Measurements from ENCODE around the gene RAB36. TPM values are rescaled to one million over a fixed set of nuclear protein-coding genes. Genes with fewer than 3 reads are reported as not detected.
A peak's percentile ranks its signal among the peaks of the same experiment; 100 is the strongest.

The RAB36 gene
- total RNA-seq, 2 donors from 2014 or later: 1.3 to 3.1 TPM

GRCh38 chr22:23142546-23143105 lies 2.7 kb upstream of the RAB36 start:
- no peak overlapping the region for H3K4me3 ChIP-seq
- H3K4me1 ChIP-seq: peaks cover 28% of the 10 kb centered on the region
- TF ChIP-seq POLR2A (IDR thresholded peaks at IDR 0.05): no peak
- TF ChIP-seq CTCF (IDR thresholded peaks at IDR 0.05): no peak
- no peak for ATAC-seq
- no peaks in the 10 kb centered on the region for H3K27me3 ChIP-seq
- 54 to 62% methylated on average over 9 of the region's 9 CpGs for whole genome bisulfite sequencing, 2 donors
- intact Hi-C loops (cut with DNase I): no loop called here
- DNase-seq: no peak
- peak overlapping the region; percentile 1 to 85 (median 73) for H3K27ac ChIP-seq
- no peaks in the 10 kb centered on the region for H3K9me3 ChIP-seq
- no peaks in the 10 kb centered on the region for H3K36me3 ChIP-seq (replicated peaks in 1 of 2; ENCODE audit: insufficient read depth in 1 of 2, low read depth in 2 of 2)

GRCh38 chr22:23143119-23143518 lies 2.2 kb upstream of the RAB36 start:
- no peak for ATAC-seq
- H3K27ac ChIP-seq: peak overlapping the region in 1 of 4 donors; percentile 82
- H3K9me3 ChIP-seq: no peaks in the 10 kb centered on the region
- intact Hi-C loops (cut with DNase I): no loop called here
- H3K36me3 ChIP-seq (replicated peaks in 1 of 2; ENCODE audit: insufficient read depth in 1 of 2, low read depth in 2 of 2): no peaks in the 10 kb centered on the region
- 100% methylated on average over 1 of the region's 1 CpG for WGBS, 2 donors
- no peak overlapping the region for H3K4me3 ChIP-seq
- H3K27me3 ChIP-seq: no peaks in the 10 kb centered on the region
- TF ChIP-seq POLR2A (IDR thresholded peaks at IDR 0.05) (no peak), CTCF (IDR thresholded peaks at IDR 0.05) (no peak)
- H3K4me1 ChIP-seq: peaks cover 33% of the 10 kb centered on the region
- DNase-seq: no peak

- Histone ChIP-seq H3K4me1 (peaks cover 39% of the 10 kb centered on the region), H3K4me3 (no peak overlapping the region), H3K27me3 (no peaks in the 10 kb centered on the region), H3K9me3 (no peaks in the 10 kb centered on the region), H3K27ac (peak overlapping the region; percentile 5 to 79 (median 36)), H3K36me3 (replicated peaks in 1 of 2; ENCODE audit: insufficient read depth in 1 of 2, low read depth in 2 of 2) (no peaks in the 10 kb centered on the region)
- 84 to 87% methylated on average over 4 of the region's 4 CpGs for WGBS, 2 donors
- no peak for TF ChIP-seq CTCF (IDR thresholded peaks at IDR 0.05)
- TF ChIP-seq POLR2A (IDR thresholded peaks at IDR 0.05): no peak
- DNase-seq (no peak), ATAC-seq (no peak)
- intact Hi-C loops (cut with DNase I): no loop called here
These were observed 845 bp upstream of the RAB36 start for GRCh38 chr22:23144432-23144831.

- Histone ChIP-seq H3K36me3 (replicated peaks in 1 of 2; ENCODE audit: insufficient read depth in 1 of 2, low read depth in 2 of 2) (no peaks in the 10 kb centered on the region), H3K4me3 (no peak overlapping the region), H3K27ac (peak overlapping the region in 3 of 4 donors; percentile 43 to 79 (median 61)), H3K4me1 (peaks cover 39% of the 10 kb centered on the region), H3K27me3 (no peaks in the 10 kb centered on the region), H3K9me3 (no peaks in the 10 kb centered on the region)
- DNase-seq: no peak
- ATAC-seq: no peak
- TF ChIP-seq POLR2A (IDR thresholded peaks at IDR 0.05): no peak
- TF ChIP-seq CTCF (IDR thresholded peaks at IDR 0.05): no peak
- intact Hi-C loops (cut with DNase I): no loop called here
- WGBS, 2 donors: 69 to 81% methylated on average over 2 of the region's 2 CpGs
These were observed 697 bp downstream of the RAB36 start for GRCh38 chr22:23145878-23146470.
